ENCODE results near the gene HP.
A peak's percentile ranks its signal among the peaks of the same experiment; 100 is the strongest.

DNA sequence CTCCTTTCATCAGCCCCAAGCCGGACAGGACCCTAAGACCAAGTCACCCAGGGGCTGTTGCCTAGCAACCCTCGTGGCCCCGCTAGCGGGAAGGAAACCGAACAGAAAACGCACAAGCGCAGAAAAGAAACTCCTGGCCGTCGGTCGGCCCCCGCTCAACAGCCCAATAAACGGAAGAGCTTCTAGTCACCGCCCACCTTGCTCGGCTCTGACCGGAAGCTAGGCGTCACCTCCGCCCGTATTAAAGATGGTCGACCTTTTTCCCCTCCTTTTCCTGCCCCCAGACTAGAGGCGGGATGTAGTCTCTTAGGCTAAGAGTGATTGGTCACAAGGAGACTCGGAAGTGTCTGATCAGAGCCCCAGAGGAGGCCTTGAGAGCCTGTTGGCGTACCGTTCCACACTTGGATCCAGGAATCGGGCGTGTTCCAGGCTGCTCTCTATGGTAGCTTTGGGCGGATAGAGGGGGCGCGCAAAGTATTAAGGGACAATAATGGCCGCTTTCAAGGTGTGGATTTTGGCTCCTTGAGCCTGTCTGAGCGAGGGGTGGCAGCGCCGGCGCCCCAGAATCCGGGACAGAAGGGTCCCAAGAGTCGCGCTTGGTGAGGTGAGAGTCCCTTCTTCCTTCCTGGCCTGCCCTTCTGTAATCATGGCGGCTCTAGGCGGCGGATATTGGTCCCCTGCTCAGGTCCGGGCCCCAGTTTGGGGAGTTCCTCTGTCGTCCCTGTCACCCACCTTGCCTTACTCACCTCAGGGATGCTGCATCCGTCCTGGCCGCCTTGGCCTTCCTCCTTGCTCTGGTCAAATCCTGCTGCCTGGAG, 39.4 kb downstream of the HP start, which contains the start of the genes DHX38 and TXNL4B:
- TF ChIP-seq ATF7 (IDR thresholded peaks at IDR 0.05; ENCODE audit: low read depth) = peak; percentile 73
- TF ChIP-seq, protein P1, sequence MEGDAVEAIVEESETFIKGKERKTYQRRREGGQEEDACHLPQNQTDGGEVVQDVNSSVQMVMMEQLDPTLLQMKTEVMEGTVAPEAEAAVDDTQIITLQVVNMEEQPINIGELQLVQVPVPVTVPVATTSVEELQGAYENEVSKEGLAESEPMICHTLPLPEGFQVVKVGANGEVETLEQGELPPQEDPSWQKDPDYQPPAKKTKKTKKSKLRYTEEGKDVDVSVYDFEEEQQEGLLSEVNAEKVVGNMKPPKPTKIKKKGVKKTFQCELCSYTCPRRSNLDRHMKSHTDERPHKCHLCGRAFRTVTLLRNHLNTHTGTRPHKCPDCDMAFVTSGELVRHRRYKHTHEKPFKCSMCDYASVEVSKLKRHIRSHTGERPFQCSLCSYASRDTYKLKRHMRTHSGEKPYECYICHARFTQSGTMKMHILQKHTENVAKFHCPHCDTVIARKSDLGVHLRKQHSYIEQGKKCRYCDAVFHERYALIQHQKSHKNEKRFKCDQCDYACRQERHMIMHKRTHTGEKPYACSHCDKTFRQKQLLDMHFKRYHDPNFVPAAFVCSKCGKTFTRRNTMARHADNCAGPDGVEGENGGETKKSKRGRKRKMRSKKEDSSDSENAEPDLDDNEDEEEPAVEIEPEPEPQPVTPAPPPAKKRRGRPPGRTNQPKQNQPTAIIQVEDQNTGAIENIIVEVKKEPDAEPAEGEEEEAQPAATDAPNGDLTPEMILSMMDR (IDR thresholded peaks at IDR 0.05 in 2 of 3, conservative IDR thresholded peaks at IDR 0.05 in 1 of 3; ENCODE audit: control insufficient read depth in 2 of 3, extremely low read depth in 1 of 3, insufficient read depth in 1 of 3, low read depth in 3 of 3, low read length in 3 of 3) = no peak
- no peak for TF ChIP-seq RAD21 (IDR thresholded peaks at IDR 0.05; ENCODE audit: insufficient read depth, low read depth, low read length)
- TF ChIP-seq PAX8 (IDR thresholded peaks at IDR 0.05) = no peak
- peak; percentile 31; the same call in 1 of the 2 replicates for TF ChIP-seq TARDBP (IDR thresholded peaks at IDR 0.05; ENCODE audit: borderline replicate concordance)
- TF ChIP-seq SUZ12 (IDR thresholded peaks at IDR 0.05; ENCODE audit: unreplicated experiment) = no peak
- TF ChIP-seq EGR1 (IDR thresholded peaks at IDR 0.05; ENCODE audit: borderline replicate concordance in 1 of 2, low read depth in 2 of 2, low read length in 2 of 2) = peak in 1 of 2 experiments; percentile 45; a peak in 1 of 3 replicates
- TF ChIP-seq POLR2AphosphoS2 (IDR thresholded peaks at IDR 0.05; ENCODE audit: low read depth, low read length) = peak; percentile 79
- no peak for TF ChIP-seq EZH2 (IDR thresholded peaks at IDR 0.05; ENCODE audit: borderline replicate concordance, control insufficient read depth, low read depth, low read length)
- TF ChIP-seq NFYB (IDR thresholded peaks at IDR 0.05; ENCODE audit: insufficient read depth, low read depth, low read length) = peak; percentile 73
- no peak for TF ChIP-seq TCF7 (IDR thresholded peaks at IDR 0.05; ENCODE audit: borderline replicate concordance)
- TF ChIP-seq, protein P2, sequence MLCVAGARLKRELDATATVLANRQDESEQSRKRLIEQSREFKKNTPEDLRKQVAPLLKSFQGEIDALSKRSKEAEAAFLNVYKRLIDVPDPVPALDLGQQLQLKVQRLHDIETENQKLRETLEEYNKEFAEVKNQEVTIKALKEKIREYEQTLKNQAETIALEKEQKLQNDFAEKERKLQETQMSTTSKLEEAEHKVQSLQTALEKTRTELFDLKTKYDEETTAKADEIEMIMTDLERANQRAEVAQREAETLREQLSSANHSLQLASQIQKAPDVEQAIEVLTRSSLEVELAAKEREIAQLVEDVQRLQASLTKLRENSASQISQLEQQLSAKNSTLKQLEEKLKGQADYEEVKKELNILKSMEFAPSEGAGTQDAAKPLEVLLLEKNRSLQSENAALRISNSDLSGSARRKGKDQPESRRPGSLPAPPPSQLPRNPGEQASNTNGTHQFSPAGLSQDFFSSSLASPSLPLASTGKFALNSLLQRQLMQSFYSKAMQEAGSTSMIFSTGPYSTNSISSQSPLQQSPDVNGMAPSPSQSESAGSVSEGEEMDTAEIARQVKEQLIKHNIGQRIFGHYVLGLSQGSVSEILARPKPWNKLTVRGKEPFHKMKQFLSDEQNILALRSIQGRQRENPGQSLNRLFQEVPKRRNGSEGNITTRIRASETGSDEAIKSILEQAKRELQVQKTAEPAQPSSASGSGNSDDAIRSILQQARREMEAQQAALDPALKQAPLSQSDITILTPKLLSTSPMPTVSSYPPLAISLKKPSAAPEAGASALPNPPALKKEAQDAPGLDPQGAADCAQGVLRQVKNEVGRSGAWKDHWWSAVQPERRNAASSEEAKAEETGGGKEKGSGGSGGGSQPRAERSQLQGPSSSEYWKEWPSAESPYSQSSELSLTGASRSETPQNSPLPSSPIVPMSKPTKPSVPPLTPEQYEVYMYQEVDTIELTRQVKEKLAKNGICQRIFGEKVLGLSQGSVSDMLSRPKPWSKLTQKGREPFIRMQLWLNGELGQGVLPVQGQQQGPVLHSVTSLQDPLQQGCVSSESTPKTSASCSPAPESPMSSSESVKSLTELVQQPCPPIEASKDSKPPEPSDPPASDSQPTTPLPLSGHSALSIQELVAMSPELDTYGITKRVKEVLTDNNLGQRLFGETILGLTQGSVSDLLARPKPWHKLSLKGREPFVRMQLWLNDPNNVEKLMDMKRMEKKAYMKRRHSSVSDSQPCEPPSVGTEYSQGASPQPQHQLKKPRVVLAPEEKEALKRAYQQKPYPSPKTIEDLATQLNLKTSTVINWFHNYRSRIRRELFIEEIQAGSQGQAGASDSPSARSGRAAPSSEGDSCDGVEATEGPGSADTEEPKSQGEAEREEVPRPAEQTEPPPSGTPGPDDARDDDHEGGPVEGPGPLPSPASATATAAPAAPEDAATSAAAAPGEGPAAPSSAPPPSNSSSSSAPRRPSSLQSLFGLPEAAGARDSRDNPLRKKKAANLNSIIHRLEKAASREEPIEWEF (IDR thresholded peaks at IDR 0.05; ENCODE audit: insufficient replicate concordance, low read depth, low read length) = no peak

Measured in GM12878 (cell line).